IMR-90 (cell line): ENCODE data around the gene TPP2. TPM values are rescaled to one million over a fixed set of nuclear protein-coding genes. Genes with fewer than 3 reads are reported as not detected.

Experiments used
- ATAC-seq: fragments of 200-7000 bp; cut with Tn5 transposase; 2 replicates; pipeline ENCODE4 v1.9.1; 2020; ENCODE audit warnings: low read depth, mild to moderate bottlenecking, moderate library complexity
- BruUV-seq: library from RNA; stranded (reverse); fragments of 400-500 nt; replicated peaks from 2 replicates; lab custom pipeline; 2021; lab: Mats Ljungman, UMichigan
- CTCF ChIA-PET: fragments of 300-600 bp; formaldehyde crosslinking; extraction: SDS; loops from one replicate; lab custom pipeline; 2021; ENCODE audit warnings: antibody characterized with exemption; lab: Yijun Ruan, JAX
- POLR2A ChIA-PET: fragments of 300-600 bp; sonication (Branson Sonifier 250); formaldehyde crosslinking; loops from one replicate; lab custom pipeline; 2022; ENCODE audit warnings: antibody characterized with exemption; ENCODE audit not compliant: unreplicated experiment; lab: Charles Lee
- DNase-seq: peaks from one replicate; pipeline ENCODE4 v3.0.0; 2013
- H2AFZ ChIP-seq: replicated peaks from 2 replicates; pipeline ENCODE3; 2013; ENCODE audit warnings: low read length, mild to moderate bottlenecking; ENCODE audit not compliant: poor library complexity
- H2AK5ac ChIP-seq: 2 replicates; pipeline ENCODE4 v1.6.1; 2013; ENCODE audit warnings: low read depth, low read length, inconsistent platforms
- H2AK9ac ChIP-seq: replicated peaks from 2 replicates; pipeline ENCODE3; 2013; ENCODE audit warnings: mild to moderate bottlenecking, low read depth, low read length, moderate library complexity; ENCODE audit not compliant: poor library complexity
- H2BK120ac ChIP-seq: 2 replicates; pipeline ENCODE4 v1.6.1; 2013; ENCODE audit warnings: low read depth, low read length, inconsistent platforms
- H2BK15ac ChIP-seq: 3 replicates; pipeline ENCODE4 v1.6.1; 2013; ENCODE audit warnings: low read depth, low read length, inconsistent platforms
- H2BK20ac ChIP-seq: 2 replicates; pipeline ENCODE4 v1.6.1; 2013; ENCODE audit warnings: low read depth, mild to moderate bottlenecking, inconsistent platforms, low read length, moderate library complexity
- H2BK5ac ChIP-seq: 2 replicates; pipeline ENCODE4 v1.6.1; 2013; ENCODE audit warnings: mild to moderate bottlenecking, low read depth, low read length, inconsistent platforms; ENCODE audit not compliant: poor library complexity, severe bottlenecking
- H3K14ac ChIP-seq: replicated peaks from 2 replicates; pipeline ENCODE4 v1.6.1; 2013; ENCODE audit warnings: low read depth, low read length, inconsistent platforms
- H3K18ac ChIP-seq: 2 replicates; pipeline ENCODE4 v1.6.1; 2013; ENCODE audit warnings: low read depth, low read length, control low read depth
- H3K23ac ChIP-seq: 2 replicates; pipeline ENCODE4 v1.6.1; 2013; ENCODE audit warnings: low read depth, low read length, inconsistent platforms
- H3K27ac ChIP-seq: 2 replicates; pipeline ENCODE4 v1.5.1; 2013; ENCODE audit warnings: mild to moderate bottlenecking, control low read depth, low read length; ENCODE audit not compliant: insufficient read depth
- H3K27me3 ChIP-seq: 2 replicates; pipeline ENCODE4 v1.6.1; 2013; ENCODE audit warnings: low read length; ENCODE audit not compliant: control insufficient read depth, insufficient read depth
- H3K36me3 ChIP-seq: 2 replicates; pipeline ENCODE4 v1.6.1; 2013; ENCODE audit warnings: low read length, mixed read lengths; ENCODE audit not compliant: control insufficient read depth, insufficient read depth
- H3K4ac ChIP-seq: 2 replicates; pipeline ENCODE4 v1.6.1; 2013; ENCODE audit warnings: low read depth, low read length, inconsistent platforms
- H3K4me1 ChIP-seq: 2 replicates; pipeline ENCODE4 v1.6.1; 2013; ENCODE audit warnings: low read length, mixed read lengths; ENCODE audit not compliant: control insufficient read depth, insufficient read depth
- H3K4me2 ChIP-seq: 2 replicates; pipeline ENCODE4 v1.6.1; 2013; ENCODE audit warnings: low read depth, mild to moderate bottlenecking, control low read depth, low read length, moderate library complexity
- H3K4me3 ChIP-seq: 2 replicates; pipeline ENCODE4 v1.5.1; 2013; ENCODE audit warnings: low read depth, mild to moderate bottlenecking, control low read depth, low read length, moderate library complexity; ENCODE audit not compliant: insufficient read depth
- H3K56ac ChIP-seq: 2 replicates; pipeline ENCODE4 v1.6.1; 2013; ENCODE audit warnings: low read length, inconsistent platforms; ENCODE audit not compliant: insufficient read depth; ENCODE audit errors: extremely low read depth
- H3K79me1 ChIP-seq, 2 experiments: 2 replicates each; pipeline ENCODE4 v1.6.1; 2013; ENCODE audit warnings: low read length in 2 of 2, inconsistent platforms in 1 of 2, low read depth in 1 of 2
- H3K9ac ChIP-seq: 2 replicates; pipeline ENCODE4 v1.6.1; 2013; ENCODE audit warnings: low read depth, low read length, control low read depth
- H3K9me1 ChIP-seq: 2 replicates; pipeline ENCODE4 v1.6.1; 2013; ENCODE audit warnings: low read length, inconsistent platforms; ENCODE audit not compliant: insufficient read depth
- H3K9me3 ChIP-seq: 2 replicates; pipeline ENCODE4 v1.6.1; 2013; ENCODE audit warnings: low read length; ENCODE audit not compliant: control insufficient read depth, insufficient read depth
- H4K20me1 ChIP-seq: 2 replicates; pipeline ENCODE4 v1.6.1; 2013; ENCODE audit warnings: low read length, inconsistent platforms; ENCODE audit not compliant: insufficient read depth
- H4K5ac ChIP-seq: 2 replicates; pipeline ENCODE4 v1.6.1; 2013; ENCODE audit warnings: mild to moderate bottlenecking, low read depth, low read length, control low read depth
- H4K8ac ChIP-seq, 2 experiments: 2 replicates each; pipeline ENCODE4 v1.6.1; 2013; ENCODE audit warnings: low read depth in 2 of 2, low read length in 2 of 2, control low read depth in 1 of 2, inconsistent platforms in 1 of 2
- H4K91ac ChIP-seq: 2 replicates; pipeline ENCODE4 v1.6.1; 2013; ENCODE audit warnings: low read depth, low read length, inconsistent platforms; ENCODE audit not compliant: insufficient read depth
- BHLHE40 ChIP-seq: fragments of 150-350 bp; IDR thresholded peaks from 2 replicates; pipeline ENCODE4 v1.6.1; 2016; ENCODE audit warnings: mild to moderate bottlenecking, low read depth, low read length
- CEBPB ChIP-seq: IDR thresholded peaks from 2 replicates; pipeline ENCODE4 v1.6.1; 2012; ENCODE audit warnings: low read depth, low read length, improper control_type of control experiment
- CHD1 ChIP-seq: IDR thresholded peaks from 2 replicates; pipeline ENCODE4 v1.6.1; 2012; ENCODE audit warnings: low read depth, low read length, improper control_type of control experiment
- FOS ChIP-seq: fragments of 150-350 bp; IDR thresholded peaks from 2 replicates; pipeline ENCODE4 v1.6.1; 2016; ENCODE audit warnings: low read depth, low read length
- MAFK ChIP-seq: IDR thresholded peaks from 2 replicates; pipeline ENCODE4 v1.6.1; 2012; ENCODE audit warnings: low read depth, low read length, improper control_type of control experiment
- MAZ ChIP-seq: IDR thresholded peaks from 2 replicates; pipeline ENCODE4 v1.6.1; 2012; ENCODE audit warnings: low read depth, mild to moderate bottlenecking, low read length, improper control_type of control experiment, moderate library complexity, borderline replicate concordance
- MXI1 ChIP-seq: IDR thresholded peaks from 2 replicates; pipeline ENCODE4 v1.6.1; 2012; ENCODE audit warnings: low read depth, mild to moderate bottlenecking, low read length, moderate library complexity, borderline replicate concordance
- NFE2L2 ChIP-seq: fragments of 150-350 bp; IDR thresholded peaks from 2 replicates; pipeline ENCODE4 v1.6.1; 2016; ENCODE audit warnings: low read depth, mild to moderate bottlenecking, low read length
- POLR2A ChIP-seq: IDR thresholded peaks from 2 replicates; pipeline ENCODE4 v1.6.1; 2012; ENCODE audit warnings: mild to moderate bottlenecking, low read depth, low read length
- RAD21 ChIP-seq: IDR thresholded peaks from 2 replicates; pipeline ENCODE4 v1.6.1; 2012; ENCODE audit warnings: low read length, improper control_type of control experiment
- RCOR1 ChIP-seq: IDR thresholded peaks from 2 replicates; pipeline ENCODE4 v1.6.1; 2012; ENCODE audit warnings: mild to moderate bottlenecking, low read length, improper control_type of control experiment; ENCODE audit not compliant: insufficient replicate concordance
- RFX5 ChIP-seq: IDR thresholded peaks from 2 replicates; pipeline ENCODE4 v1.8.0; 2012; ENCODE audit warnings: low read depth, mild to moderate bottlenecking, low read length, moderate library complexity
- SMC3 ChIP-seq: fragments of 150-350 bp; IDR thresholded peaks from 2 replicates; pipeline ENCODE4 v1.6.1; 2016; ENCODE audit warnings: low read depth, mild to moderate bottlenecking, antibody characterized with exemption, low read length, moderate library complexity
- WGBS, 2 experiments: methylation state at CpG; one replicate each; pipeline versions ENCODE4 v1.1.5 to v1.1.7; 2013; ENCODE audit warnings: missing lambda C conversion rate in 2 of 2; ENCODE audit not compliant: insufficient read length in 1 of 2; ENCODE audit errors: extremely low coverage in 2 of 2; 5-methylcytosine and 5-hydroxymethylcytosine counted together
- dilution Hi-C: fragments of 300-500 bp; cut with HindIII; formaldehyde crosslinking; loops from one replicate; pipeline ENCODE4 v1.14.3; 2018; ENCODE audit warnings: low sequenced_read_pairs; ENCODE audit not compliant: unreplicated experiment
- in situ Hi-C: fragments of 300-500 bp; cut with MboI; formaldehyde crosslinking; loops from 3 replicates; pipeline ENCODE4 v1.14.3; 2019; ENCODE audit warnings: low sequenced_read_pairs, inconsistent platforms, mixed read lengths
- intact Hi-C: fragments of 100-400 bp; cut with micrococcal nuclease; formaldehyde crosslinking; loops from 2 replicates; pipeline ENCODE4 v1.10.0; 2022
- polyA plus RNA-seq, 3 experiments: library from polyadenylated mRNA; depleted of rRNA; stranded (reverse); fragments of >200 nt; gene quantifications; 2 replicates each; pipeline ENCODE4 v1.2.3, GENCODE V29; 2012; ENCODE audit warnings: low replicate concordance in 1 of 3
- total RNA-seq: library from RNA; depleted of rRNA; stranded (reverse); fragments of >200 nt; gene quantifications from 2 replicates; pipeline ENCODE4 v1.2.3, GENCODE V29; 2012
- TF ChIP-seq, protein P1 (sequence below): conservative IDR thresholded peaks from 2 replicates; pipeline ENCODE4 v1.5.1; 2012; ENCODE audit warnings: mild to moderate bottlenecking, low read depth, low read length, improper control_type of control experiment
- TF ChIP-seq, protein P2 (sequence below): fragments of 150-350 bp; IDR thresholded peaks from 2 replicates; pipeline ENCODE4 v1.6.1; 2016; ENCODE audit warnings: low read depth, mild to moderate bottlenecking, low read length, moderate library complexity, borderline replicate concordance
- TF ChIP-seq, protein P3 (sequence below): fragments of 150-350 bp; IDR thresholded peaks from 2 replicates; pipeline ENCODE4 v1.6.1; 2017; ENCODE audit warnings: mild to moderate bottlenecking, antibody characterized with exemption, low read length, low read depth

Gene TPP2
- total and polyA plus RNA-seq, 2 of the 4 experiments (the other 2 are of a cell fraction), result 27.6 to 52.9 TPM

DNA sequence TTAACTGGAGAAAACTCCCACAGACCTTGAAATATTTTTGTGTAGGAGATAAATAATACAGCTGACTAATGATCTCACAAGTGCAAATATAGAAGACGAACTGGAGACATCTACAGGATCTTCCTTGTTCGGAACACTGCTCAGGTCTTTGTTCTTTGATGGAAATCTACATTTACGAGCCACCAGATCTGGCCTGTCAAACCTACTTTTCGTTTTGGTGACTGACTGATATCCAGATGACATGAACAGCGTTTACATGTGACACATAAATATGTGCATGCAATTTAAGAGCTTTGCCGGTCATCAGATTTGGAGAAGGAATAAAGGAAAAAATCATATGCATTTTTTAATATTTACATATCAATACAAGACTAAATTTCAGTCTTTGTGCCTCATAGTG, 24.5 kb upstream of the TPP2 start:
- ChIA-PET CTCF (interaction anchor here (0.6 kb wide), 1 partner anchor 1340 kb away, joined by 3 read pairs; no protein-coding TSS in a partner anchor), POLR2A (no interaction called here)
- H2BK20ac ChIP-seq, result no peak overlapping the region
- H2AK9ac ChIP-seq, result no peak overlapping the region
- no peak overlapping the region for H3K27ac ChIP-seq
- H2AK5ac ChIP-seq, result no peak overlapping the region
- no peak overlapping the region for H4K5ac ChIP-seq
- dilution Hi-C loops (no loop called here), intact Hi-C loops (no loop called here), in situ Hi-C loops (loop anchor here (25.0 kb wide), 1 partner anchor 1435 kb away; no protein-coding TSS in a partner anchor)
- H2BK15ac ChIP-seq, result no peak overlapping the region
- H4K20me1 ChIP-seq, result no peaks in the 10 kb centered on the region
- no peak overlapping the region for H3K4me3 ChIP-seq
- no peak overlapping the region for H4K91ac ChIP-seq
- no peaks in the 10 kb centered on the region for H3K9me1 ChIP-seq
- no peak overlapping the region for H3K4me2 ChIP-seq
- H3K18ac ChIP-seq, result no peak overlapping the region
- no peaks in the 10 kb centered on the region for H3K36me3 ChIP-seq
- TF ChIP-seq POLR2A, result no peak
- TF ChIP-seq CHD1, result no peak
- TF ChIP-seq RCOR1, result no peak
- no peak for TF ChIP-seq RFX5
- TF ChIP-seq, protein P1, sequence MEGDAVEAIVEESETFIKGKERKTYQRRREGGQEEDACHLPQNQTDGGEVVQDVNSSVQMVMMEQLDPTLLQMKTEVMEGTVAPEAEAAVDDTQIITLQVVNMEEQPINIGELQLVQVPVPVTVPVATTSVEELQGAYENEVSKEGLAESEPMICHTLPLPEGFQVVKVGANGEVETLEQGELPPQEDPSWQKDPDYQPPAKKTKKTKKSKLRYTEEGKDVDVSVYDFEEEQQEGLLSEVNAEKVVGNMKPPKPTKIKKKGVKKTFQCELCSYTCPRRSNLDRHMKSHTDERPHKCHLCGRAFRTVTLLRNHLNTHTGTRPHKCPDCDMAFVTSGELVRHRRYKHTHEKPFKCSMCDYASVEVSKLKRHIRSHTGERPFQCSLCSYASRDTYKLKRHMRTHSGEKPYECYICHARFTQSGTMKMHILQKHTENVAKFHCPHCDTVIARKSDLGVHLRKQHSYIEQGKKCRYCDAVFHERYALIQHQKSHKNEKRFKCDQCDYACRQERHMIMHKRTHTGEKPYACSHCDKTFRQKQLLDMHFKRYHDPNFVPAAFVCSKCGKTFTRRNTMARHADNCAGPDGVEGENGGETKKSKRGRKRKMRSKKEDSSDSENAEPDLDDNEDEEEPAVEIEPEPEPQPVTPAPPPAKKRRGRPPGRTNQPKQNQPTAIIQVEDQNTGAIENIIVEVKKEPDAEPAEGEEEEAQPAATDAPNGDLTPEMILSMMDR, result no peak
- TF ChIP-seq, protein P2, sequence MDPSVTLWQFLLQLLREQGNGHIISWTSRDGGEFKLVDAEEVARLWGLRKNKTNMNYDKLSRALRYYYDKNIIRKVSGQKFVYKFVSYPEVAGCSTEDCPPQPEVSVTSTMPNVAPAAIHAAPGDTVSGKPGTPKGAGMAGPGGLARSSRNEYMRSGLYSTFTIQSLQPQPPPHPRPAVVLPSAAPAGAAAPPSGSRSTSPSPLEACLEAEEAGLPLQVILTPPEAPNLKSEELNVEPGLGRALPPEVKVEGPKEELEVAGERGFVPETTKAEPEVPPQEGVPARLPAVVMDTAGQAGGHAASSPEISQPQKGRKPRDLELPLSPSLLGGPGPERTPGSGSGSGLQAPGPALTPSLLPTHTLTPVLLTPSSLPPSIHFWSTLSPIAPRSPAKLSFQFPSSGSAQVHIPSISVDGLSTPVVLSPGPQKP, result no peak
- no peak for TF ChIP-seq SMC3
- no peak for TF ChIP-seq MAFK
- TF ChIP-seq, protein P3, sequence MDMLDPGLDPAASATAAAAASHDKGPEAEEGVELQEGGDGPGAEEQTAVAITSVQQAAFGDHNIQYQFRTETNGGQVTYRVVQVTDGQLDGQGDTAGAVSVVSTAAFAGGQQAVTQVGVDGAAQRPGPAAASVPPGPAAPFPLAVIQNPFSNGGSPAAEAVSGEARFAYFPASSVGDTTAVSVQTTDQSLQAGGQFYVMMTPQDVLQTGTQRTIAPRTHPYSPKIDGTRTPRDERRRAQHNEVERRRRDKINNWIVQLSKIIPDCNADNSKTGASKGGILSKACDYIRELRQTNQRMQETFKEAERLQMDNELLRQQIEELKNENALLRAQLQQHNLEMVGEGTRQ, result no peak
- TF ChIP-seq MAZ, result no peak
- TF ChIP-seq FOS, result no peak
- TF ChIP-seq MXI1, result no peak
- no peak for TF ChIP-seq NFE2L2
- TF ChIP-seq RAD21, result no peak
- TF ChIP-seq CEBPB, result no peak
- no peak for TF ChIP-seq BHLHE40
- H3K79me1 ChIP-seq, result no peaks in the 10 kb centered on the region
- H3K4ac ChIP-seq, result no peak overlapping the region
- no peak overlapping the region for H3K9ac ChIP-seq
- DNase-seq (no peak), ATAC-seq (no peak)
- no peak overlapping the region for H2AFZ ChIP-seq
- H3K14ac ChIP-seq, result no peak overlapping the region
- H3K56ac ChIP-seq, result no peak overlapping the region
- no peak overlapping the region for H2BK120ac ChIP-seq
- BruUV-seq, result no TSS peak
- peaks cover 14% of the 10 kb centered on the region for H3K27me3 ChIP-seq
- H3K4me1 ChIP-seq, result peaks cover 3% of the 10 kb centered on the region; the same call in 1 of the 2 replicates
- no CpG with 5 or more reads among the region's 6 CpGs for WGBS, 2 experiments
- H2BK5ac ChIP-seq, result no peak overlapping the region
- no peaks in the 10 kb centered on the region for H3K9me3 ChIP-seq
- no peak overlapping the region for H3K23ac ChIP-seq
- H4K8ac ChIP-seq, result no peak overlapping the region
